Renal cortical epithelial cell (primary cell): ENCODE results near the gene UBE2F. TPM values are rescaled to one million over a fixed set of nuclear protein-coding genes. Genes with fewer than 3 reads are reported as not detected.
"Not testable (repeated sequence)": the region's sequence is repeated elsewhere in the genome, so short reads cannot be mapped to it uniquely, and the experiment has no call there.

Experiments used
- DNase-seq: peaks from one replicate; pipeline ENCODE4 v3.0.0-alpha.2; 2011; ENCODE audit warnings: low read depth
- total RNA-seq: library from RNA; depleted of rRNA; stranded (reverse); fragments of >200 nt; gene quantifications from 2 replicates; pipeline ENCODE4 v1.2.3, GENCODE V29; 2014

Gene UBE2F
- total RNA-seq, 1 donor from 2014 or later, result 56.0 TPM

DNA sequence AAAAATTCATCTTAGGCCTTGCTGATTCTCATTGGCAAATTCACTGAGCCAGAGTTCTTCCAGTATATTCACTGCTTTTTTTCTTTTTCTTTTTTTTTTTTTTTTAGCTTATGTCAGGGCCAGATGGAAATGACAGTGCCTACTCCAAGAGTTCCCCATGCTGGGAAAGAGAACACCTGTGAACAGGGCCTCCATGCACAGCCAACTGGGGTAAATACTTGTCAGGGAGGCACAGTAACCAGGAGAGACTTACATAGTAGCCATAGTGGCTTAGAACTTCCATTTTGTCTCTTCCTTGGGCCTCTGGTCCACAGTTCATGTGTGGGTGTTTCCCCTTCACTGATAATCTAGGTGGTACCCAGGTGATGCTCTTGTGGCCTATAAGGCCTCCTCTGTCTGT, 78.8 kb downstream of the UBE2F start:
- no peak for DNase-seq

DNA sequence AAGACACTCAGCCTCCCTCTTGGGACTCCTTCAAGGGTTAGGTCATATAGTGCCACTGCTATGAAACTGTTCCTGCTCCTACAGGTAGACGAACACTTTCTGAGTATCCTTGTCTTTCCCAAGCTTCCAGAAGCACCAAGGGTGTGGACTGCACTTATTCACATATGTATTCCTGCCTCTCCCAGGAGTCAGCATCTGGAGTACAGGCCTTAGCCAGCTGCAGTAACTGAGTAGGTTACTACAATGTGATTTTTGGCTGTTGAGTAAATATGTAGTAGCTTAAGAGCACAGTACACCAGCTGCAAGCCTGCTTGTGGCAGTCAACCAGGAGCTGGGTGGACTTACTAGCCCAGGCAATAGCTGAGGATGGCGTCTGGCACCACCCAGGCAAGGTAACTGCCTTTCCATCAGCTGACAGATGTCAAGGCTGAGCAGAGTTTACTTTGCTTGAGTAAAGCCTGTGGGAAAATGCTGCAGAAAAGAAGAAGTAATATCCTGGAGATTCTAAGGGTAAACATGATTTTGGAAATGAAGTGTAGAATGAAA, 80.0 kb downstream of the UBE2F start:
- DNase-seq, result no peak

DNA sequence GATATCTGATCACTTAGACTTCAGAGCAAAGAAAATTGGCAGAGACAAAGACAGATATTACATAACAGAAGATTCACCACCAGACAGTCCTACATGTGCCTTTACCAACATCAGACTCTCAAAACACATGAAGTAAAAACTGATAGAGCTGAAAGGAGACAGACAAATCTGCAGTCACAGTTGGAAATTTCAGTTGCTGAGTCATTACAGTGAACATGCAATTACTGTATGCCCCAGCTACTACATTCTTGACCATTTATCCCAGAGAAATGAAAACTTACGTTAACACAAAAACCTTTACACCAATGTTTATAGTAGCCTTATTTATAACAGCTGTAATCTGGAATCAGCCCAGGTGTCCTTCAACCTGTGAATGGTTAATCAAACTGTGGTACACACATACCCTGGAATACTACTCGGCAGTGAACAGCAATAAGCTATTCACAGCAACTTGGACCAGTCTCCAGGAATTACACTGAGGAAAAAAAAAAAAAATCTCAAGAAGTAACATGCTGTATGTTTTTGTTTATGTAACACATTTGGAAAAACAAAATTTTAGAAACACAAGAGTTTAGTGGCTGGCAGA, 86.5 kb downstream of the UBE2F start:
- no peak for DNase-seq

DNA sequence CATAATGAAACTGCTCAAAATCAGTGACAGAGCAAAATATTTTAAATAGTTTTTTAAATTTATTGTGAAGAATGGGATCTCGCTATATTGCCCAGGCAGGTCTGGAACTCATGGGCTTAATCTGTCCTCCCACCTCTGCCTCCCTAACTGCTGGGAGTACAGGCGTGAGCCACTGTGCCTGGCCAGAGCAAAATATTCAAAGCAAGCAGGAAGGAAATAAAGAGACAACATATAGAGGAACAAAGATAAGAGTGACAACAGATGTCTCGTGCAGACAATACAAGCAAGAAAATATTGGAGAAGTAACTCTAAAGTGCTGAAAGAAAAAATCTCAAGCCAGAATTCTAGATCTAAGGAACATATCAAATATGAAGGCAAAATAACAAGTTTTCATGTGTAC, 89.0 kb downstream of the UBE2F start:
- DNase-seq, result no peak

DNA sequence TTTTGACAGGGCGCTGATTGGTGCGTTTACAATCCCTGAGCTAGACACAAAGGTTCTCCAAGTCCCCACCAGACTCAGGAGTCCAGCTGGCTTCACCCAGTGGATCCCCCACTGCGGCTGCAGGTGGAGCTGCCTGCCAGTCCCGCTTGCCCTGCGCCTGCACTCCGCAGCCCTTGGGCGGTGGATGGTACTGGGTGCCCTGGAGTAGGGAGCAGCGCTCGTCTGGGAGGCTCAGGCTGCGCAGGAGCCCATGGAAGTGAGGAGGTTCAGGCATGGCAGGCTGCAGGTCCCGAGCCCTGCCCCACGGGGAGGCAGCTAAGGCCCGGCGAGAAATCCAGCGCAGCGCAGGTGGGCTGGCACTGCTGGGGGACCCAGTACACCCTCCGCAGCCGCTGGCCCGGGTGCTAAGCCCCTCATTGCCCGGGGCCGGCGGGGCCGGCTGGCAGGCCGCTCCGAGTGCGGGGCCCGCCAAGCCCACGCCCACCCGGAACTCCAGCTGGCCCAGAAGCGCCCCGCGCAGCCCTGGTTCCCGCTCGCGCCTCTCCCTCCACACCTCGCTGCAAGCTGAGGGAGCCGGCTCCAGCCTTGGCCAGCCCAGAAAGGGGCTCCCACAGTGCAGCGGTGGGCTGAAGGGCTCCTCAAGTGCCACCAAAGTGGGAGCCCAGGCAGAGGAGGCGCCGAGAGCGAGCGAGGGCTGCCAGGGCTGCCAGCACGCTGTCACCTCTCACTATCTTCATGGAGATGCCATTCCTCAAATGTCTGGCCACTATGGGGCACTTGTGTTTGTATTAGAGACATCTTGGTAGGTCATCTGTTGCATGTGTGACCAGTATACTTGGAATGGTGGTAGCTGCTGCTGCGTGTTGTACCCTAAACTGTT, 91.1 kb downstream of the UBE2F start:
- DNase-seq, result not testable (repeated sequence)

DNA sequence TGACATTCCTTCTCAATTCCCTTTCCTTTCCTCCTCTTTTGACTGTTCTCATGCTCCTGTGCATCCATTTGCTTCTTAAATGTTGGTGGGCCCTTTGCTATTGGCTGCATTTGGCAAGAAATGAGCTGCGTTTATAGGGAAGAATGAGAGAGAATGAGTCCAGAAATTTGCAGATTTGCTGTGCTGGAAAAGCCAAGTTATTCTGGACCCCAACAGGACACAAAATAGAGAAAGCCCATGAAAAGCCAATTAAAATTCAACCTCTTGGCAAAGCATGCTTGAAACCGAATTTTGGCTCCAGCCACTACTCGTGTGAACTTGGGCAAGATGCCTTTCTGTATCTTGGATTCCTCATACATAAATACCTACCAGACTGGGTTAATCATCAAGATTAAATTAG, 92.7 kb downstream of the UBE2F start:
- no peak for DNase-seq

DNA sequence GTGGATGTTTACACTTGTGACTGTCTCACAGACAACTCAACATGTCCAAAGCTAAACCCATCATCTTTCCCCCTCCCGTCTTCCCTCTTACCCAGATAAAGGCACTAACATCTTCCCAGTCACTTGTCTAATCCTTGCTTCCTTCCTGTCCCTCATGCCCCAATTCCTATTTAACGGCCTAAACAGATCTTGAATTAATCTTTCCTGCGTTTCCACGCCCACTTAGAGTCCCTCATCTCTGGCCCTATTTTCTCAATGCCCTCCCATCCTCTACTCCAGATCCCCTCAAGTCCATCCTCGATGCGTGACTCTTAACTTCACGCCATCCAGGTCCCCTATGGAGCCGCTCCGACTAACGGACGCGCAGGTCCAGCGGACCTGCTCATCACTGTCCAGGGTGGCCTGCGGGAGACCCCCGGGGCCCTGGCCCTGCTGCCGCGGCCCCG, 93.3 kb downstream of the UBE2F start:
- no peak for DNase-seq

DNA sequence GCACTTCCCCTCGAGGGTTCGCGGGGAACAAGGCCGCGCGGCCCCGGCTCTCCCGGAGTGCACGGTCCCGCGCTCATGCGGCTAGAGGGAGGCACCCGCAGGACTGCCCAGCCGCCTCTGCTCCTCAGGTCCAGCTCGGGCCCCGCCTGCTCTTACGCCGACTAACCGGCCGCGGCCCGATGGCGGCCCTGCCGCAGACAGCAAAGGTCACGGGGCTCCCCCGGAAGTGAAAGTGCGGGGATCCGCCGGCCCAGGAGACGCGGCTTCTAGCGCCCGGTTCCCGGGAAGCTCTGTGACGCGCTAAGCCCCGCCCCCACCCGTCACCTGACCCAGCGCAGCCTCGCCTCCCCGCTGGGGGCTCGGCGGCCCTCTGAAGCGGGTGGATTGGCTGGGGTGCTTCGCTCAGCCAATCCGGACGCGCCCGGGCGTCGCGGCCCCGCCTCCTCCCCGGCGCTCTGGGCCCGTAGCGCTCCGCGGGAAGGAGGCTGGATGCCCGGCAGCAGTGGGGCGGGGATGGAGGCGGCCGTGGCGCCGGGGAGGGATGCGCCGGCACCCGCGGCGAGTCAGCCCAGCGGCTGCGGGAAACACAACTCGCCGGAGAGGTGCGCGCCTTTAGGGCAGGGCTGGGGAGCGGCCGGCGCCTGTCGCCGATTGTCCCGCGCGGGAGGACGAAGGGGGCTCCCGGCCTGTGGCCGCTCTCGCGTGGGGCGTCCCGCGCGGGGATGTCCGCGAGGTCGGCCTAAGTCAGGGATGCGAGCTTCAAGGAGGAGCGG, 93.9 kb downstream of the UBE2F start, which contains the start of gene SCLY:
Gene SCLY (plus strand): TSS at position 460 of the 773 bp plus-strand sequence. CDS start 54 bp downstream, at position 514.
- peak; percentile 89 for DNase-seq

DNA sequence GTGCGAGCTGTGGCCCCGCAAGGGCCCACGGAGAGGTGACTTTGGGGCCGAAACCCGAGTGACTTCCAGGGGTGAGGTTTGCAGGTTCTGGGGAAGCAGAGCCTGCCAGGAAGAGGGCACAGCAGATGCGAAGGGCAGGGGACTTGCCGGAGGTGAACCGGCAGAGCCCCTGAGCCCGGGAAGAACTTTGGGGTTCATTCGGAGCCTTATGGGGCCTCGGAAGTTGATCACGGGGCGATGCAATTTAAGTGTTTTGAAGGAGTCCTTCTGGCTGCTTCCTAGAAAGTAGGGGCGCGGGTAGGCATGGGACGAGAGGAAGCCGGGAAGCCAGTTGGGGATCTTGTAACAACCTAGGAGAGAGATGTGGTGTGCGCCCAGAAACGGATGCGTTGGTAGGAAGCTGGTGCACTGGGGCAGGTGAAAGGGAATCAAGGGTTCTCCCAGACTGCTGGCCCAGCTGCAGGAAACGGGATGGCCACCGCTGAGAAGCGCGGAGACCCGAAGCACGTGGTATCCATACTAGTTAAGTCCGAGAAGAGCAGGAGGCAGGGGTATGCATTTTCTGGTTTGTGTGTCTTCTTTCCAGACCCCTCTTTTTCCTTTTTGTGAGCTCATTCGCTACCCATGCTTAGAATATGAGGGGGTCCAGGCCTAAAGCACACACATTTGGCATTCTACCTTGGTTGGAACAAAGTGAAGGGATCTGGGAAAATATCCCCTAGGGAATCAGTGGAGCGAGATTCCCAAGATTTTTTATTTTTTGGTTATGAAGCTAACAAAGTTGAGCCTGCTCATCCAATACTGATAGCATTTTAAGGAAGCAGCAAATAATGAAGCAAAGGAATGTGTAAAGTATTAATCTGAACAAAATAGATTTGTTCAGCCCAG, 94.7 kb downstream of the UBE2F start:
- DNase-seq, result no peak

DNA sequence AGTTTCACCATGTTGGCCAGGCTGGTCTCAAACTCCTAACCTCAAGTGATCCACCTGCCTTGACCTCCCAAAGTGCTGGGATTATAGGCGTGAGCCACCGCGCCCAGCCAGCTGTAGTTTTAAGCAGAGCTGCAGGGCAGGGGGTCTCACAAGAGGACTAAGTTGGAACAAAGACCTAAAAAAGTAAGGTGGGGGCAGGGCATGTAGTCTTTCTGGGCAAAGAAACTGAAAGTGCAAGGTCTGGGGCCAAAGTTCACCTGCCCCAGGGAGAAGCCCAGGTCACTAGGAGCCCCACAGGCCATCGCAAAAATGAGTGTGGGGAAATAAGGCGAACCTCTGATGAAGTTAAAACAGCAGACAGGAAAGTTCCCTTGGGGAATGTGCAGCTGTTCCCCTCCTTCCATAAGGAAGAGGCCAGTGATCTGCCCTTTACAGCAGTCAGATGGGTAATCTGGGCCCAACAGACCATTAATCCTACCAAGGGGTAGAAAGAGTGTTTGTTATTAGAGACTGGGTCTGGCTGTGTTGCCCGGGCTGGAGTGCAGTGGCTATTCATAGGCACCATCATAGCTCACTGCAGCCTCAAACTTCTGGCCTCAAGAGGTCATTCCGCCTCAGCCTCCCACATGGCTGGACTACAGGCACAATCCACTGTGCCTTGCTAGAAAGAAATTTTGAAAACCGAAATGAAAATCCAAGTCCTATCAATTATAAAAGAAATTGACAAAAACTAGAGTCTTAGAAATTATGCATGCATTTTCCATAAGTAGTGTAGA, 96.8 kb downstream of the UBE2F start:
- DNase-seq, result no peak

DNA sequence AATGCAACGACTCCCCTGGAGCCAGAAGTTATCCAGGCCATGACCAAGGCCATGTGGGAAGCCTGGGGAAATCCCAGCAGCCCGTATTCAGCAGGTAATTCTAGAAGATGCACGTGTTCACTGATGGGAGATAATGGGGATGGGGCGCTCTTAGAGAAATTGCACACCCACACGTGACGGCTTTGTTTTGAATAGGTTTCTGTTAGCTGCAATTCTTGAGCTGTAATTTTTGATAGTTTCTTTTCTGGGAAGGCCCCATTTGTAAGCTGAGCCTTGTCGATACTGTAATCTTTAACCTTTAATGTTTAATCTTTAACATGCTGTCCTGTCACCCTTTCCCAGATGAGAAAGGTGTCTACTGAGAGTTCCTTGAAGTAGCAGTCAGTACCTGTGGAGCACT, 97.6 kb downstream of the UBE2F start:
- peak; percentile 64 for DNase-seq

DNA sequence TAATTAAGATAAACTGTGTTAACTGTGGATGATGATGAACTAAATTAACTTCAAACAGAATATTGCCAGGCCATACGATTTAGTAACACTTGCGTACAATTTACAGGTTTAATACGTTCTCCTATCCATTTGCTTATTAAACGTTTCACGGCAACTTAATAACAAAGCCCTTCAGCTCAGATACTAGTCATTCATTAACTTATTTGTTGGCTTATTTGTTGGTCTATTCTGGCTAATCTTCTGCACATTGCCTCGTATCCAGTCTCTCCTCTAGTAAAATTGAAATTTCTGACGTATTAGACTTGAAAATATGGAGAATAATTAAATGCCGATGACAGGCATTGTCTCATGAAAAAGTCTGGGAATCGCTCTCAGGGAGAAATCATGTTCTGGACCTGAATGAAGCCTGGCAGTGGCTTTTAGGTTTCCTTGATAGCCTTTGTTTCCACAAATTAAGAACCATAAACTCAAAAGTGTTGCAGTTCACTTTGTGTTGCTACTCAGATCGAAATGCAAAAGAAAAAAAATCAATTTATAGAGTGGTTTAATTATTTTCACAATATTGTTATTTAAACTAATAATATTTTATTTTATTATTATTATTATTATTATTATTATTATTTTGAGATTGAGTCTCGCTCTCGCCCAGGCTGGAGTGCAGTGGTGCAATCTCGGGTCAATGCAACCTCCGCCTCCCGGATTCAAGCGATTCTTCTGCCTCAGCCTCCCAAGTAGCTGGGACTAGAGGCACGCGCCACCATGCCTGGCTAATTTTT, 98.4 kb downstream of the UBE2F start:
- DNase-seq, result peak; percentile 74

DNA sequence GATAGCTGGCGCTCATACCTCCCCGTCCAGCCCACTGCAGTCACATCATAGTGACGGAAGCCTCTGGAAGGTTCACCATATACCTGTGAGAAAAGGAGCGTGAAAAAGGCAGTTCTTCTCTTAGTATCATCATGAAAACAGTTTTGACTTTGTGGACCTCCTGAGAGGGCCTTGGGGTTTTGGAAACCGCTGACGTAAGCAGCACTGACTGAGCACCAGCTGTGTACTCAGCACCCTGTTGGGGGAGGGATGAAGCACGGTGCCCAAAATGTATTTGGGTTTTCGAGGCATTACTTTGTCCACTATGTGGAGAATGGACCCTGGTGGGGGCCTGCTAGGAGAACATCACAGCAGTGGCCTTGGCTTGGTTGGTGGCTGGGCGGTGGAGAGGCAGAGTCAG, 99.4 kb downstream of the UBE2F start:
- DNase-seq, result no peak

DNA sequence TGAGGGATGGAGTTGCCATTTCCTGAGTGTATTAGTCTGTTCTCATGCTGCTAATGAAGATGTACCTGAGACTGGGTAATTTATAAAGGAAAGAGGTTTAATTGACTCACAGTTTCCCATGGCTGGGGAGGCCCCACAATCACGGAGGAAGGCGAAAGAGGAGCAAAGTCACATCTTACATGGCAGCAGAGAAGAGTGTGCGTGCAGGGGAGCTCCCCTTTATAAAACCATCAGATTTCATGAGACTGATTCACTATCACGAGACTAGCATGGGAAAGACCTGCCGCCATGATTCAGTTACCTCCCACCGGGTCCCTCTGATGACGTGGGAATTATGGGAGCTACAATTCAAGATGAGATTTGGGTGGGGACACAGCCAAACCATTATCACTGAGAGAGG, 99.9 kb downstream of the UBE2F start:
- DNase-seq, result not testable (repeated sequence)

DNA sequence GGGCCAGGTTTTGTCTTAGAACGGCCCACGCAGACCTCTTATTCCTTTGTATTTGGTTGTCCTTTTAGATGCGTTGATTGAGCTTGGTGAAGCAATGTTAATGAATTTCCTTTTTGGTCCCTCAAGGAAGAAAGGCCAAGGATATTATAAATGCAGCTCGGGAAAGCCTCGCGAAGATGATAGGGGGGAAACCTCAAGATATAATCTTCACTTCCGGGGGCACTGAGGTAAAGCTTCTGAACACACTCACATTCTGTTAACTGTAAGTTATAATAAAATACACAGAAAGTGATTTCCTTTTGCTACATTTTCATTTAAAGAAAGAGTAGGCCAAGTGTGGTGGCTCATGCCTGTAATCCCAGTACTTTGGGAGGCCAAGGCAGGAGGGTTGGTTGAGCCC, 101.1 kb downstream of the UBE2F start:
- no peak for DNase-seq

DNA sequence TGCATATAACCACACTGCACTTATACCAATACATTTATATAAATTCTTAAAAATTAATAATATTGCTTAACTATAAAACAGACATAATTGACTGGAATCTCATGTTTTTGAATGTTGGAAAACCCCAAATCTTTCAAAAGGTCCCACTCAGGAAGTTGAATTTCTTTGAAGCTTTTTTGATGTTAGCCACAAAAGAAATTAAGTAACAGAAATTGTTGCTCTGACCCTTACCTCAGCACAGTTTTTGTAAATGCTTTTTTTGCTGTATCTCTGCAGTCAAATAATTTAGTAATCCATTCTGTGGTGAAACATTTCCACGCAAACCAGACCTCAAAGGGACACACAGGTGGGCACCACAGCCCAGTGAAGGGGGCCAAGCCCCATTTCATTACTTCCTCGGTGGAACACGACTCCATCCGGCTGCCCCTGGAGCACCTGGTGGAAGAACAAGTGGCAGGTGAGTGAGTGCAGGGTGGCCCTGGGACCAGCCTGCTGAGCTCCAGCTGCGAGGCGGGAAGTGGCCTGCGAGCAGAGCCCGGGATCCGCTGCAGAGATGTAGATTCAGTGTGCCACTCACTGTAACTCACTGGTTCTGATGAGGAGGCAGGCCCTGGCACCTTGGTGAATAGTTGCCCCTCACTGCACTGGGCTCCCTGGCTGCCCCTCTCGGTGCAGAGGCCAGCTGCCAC, 102.4 kb downstream of the UBE2F start:
- no peak for DNase-seq

DNA sequence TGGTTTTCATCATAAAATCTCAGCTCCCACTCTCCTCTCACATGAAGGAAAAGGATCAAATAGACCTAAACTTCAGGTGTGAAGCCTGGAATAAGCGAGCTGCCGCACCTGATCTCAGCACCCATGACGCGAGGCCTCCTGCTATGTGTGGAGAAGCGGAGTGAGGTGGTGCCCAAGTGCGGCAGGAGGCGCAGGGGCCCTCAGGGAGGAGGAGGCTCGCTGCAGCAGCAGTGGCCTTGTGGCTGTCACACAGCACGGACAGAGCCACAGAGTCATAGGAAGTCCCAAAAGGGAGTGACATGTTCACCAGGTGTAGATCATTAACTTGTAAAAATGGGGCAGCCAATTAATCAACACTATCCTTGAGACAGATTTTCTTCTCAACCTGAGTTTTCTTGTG, 103.1 kb downstream of the UBE2F start:
- DNase-seq, result no peak

DNA sequence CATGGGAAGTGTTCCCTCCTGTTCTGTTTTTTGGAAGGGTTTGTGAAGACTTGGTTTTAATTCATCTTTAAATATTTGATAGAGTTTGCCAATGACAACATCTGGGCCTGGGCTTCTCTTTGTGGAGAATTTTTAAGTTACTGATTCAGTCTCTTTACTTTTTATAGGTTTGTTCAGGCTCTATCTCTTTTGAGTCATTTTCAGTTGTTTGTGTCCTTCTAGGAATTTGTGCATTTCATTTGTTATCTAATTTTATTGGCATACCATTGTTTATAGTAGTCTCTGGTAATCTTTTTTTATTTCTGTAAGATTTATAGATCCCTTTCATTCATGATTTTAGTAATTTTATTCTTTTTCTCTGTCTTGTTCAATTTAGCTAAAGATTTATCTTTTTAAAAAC, 108.6 kb downstream of the UBE2F start:
- DNase-seq, result no peak

DNA sequence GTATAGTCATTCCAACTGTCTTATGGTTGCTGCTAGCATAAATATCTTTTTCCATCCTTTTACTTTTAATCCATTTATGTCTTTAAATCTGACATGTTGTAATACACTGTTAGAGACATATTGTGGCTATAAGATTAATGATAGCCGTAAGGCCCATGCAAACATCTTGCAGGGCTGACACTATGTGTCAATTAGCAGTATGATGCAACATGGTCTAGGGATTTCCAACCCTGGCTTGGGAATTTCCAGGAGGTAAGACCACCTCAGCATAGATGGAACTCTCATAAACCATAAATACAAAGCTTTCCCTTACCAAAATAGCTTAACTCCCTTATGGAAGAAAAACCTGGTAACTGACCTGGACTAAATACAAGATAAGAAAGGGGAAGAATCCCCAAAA, 110.5 kb downstream of the UBE2F start:
- no peak for DNase-seq
